Brain microvascular endothelial cell (primary cell): ENCODE measurements around the gene JCAD.

Source experiments
- DNase-seq: peaks from one replicate; pipeline ENCODE4 v3.0.0-alpha.2; 2020
- H3K27ac ChIP-seq: fragments of 250-450 bp; sonication (Bioruptor Pico); 2 replicates; pipeline ENCODE4 v1.5.1; 2020; ENCODE audit warnings: mild to moderate bottlenecking, moderate library complexity
- H3K27me3 ChIP-seq: fragments of 250-450 bp; sonication (Bioruptor Pico); replicated peaks from 2 replicates; pipeline ENCODE4 v1.5.1; 2020; ENCODE audit warnings: mild to moderate bottlenecking
- H3K36me3 ChIP-seq: fragments of 250-450 bp; sonication (Bioruptor Pico); replicated peaks from 2 replicates; pipeline ENCODE4 v1.5.1; 2020; ENCODE audit warnings: mild to moderate bottlenecking
- H3K4me3 ChIP-seq: 2 replicates; pipeline ENCODE4 v1.5.1; 2011; ENCODE audit warnings: low read depth, mild to moderate bottlenecking, control low read depth, low read length, moderate library complexity
- CTCF ChIP-seq: IDR thresholded peaks from 2 replicates; pipeline ENCODE4 v1.5.1; 2011; ENCODE audit warnings: low read depth, mild to moderate bottlenecking, moderate library complexity, low read length, control low read depth, inconsistent platforms; ENCODE audit errors: missing control alignments
- in situ Hi-C: cut with HindIII; loops from 2 replicates; pipeline ENCODE4 v1.10.0; 2017; ENCODE audit warnings: low sequenced_read_pairs, low pct_ligation_motif_present

Gene JCAD

GRCh38 chr10:30032125-30032524 lies 27.3 kb downstream of the JCAD start:
- in situ Hi-C loops, result no loop called here
- no peaks in the 10 kb centered on the region for H3K27me3 ChIP-seq
- no peak for TF ChIP-seq CTCF
- no peak for DNase-seq
- H3K36me3 ChIP-seq, result no peaks in the 10 kb centered on the region
- H3K27ac ChIP-seq, result no peak overlapping the region
- no peak overlapping the region for H3K4me3 ChIP-seq

GRCh38 chr10:30029872-30030256 lies 29.5 kb downstream of the JCAD start:
- Histone ChIP-seq H3K36me3 (no peaks in the 10 kb centered on the region), H3K27me3 (no peaks in the 10 kb centered on the region), H3K27ac (no peak overlapping the region), H3K4me3 (no peak overlapping the region)
- TF ChIP-seq CTCF, result no peak
- DNase-seq, result no peak
- in situ Hi-C loops, result no loop called here

GRCh38 chr10:30029164-30029871 lies 30.1 kb downstream of the JCAD start:
- TF ChIP-seq CTCF, result no peak
- no peaks in the 10 kb centered on the region for H3K27me3 ChIP-seq
- in situ Hi-C loops, result no loop called here
- no peak overlapping the region for H3K4me3 ChIP-seq
- H3K27ac ChIP-seq, result no peak overlapping the region
- DNase-seq, result no peak
- no peaks in the 10 kb centered on the region for H3K36me3 ChIP-seq

- in situ Hi-C loops, result no loop called here
- TF ChIP-seq CTCF, result no peak
- Histone ChIP-seq H3K27me3 (no peaks in the 10 kb centered on the region), H3K27ac (no peak overlapping the region), H3K4me3 (no peak overlapping the region), H3K36me3 (no peaks in the 10 kb centered on the region)
- no peak for DNase-seq
Measured at GRCh38 chr10:30028738-30029030, 30.7 kb downstream of the JCAD start.

- Histone ChIP-seq H3K36me3 (no peaks in the 10 kb centered on the region), H3K27me3 (no peaks in the 10 kb centered on the region), H3K27ac (no peak overlapping the region), H3K4me3 (no peak overlapping the region)
- TF ChIP-seq CTCF, result no peak
- in situ Hi-C loops, result no loop called here
- DNase-seq, result no peak
Measured at GRCh38 chr10:30028006-30028737, 31.2 kb downstream of the JCAD start.
